Measurements from ENCODE around the gene ATP13A5.

GRCh38 chr3:193347521-193348501, 30.7 kb downstream of the ATP13A5 start:
- TF ChIP-seq REST (tag by site-specific recombination; IDR thresholded peaks at IDR 0.05) (no peak), ZNF341 (tag by site-specific recombination; IDR thresholded peaks at IDR 0.05; ENCODE audit: low read depth) (no peak), SCRT2 (tag by site-specific recombination; IDR thresholded peaks at IDR 0.05) (no peak)

Measured in HEK293 (cell line).